ENCODE results near the gene HMCN1. TPM values are rescaled to one million over a fixed set of nuclear protein-coding genes. Genes with fewer than 3 reads are reported as not detected.

Gene HMCN1
- total RNA-seq, 2 donors from 2014 or later, result 6.5 to 7.4 TPM

DNA sequence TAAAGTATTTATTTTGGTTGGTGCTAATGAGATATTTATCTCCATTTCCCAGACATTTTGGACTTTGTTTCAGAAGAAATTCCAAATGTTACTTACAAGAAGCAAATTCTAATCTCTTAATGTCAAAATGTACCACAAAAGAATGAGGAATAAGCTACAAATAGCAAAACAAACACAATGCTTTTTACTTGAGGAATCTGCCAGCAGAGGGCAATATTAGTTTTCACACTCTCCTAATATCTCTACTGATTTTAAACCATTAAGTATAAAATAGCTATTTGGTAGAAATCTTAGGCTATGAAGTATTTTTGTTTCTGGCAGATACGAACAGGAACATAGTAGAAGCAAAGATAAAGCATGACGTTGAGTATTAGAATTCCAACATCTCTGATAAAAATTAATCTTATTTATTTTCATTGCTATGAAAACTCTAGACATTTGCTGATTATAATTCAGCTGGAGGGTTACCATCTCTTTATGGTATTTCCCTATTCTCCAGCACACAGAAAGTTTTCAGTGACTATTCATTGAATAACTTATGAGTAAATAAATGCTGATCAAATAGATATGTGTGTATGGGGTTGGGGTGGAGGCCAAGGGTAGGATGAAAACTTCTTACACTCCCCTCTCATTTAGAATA, 13.4 kb upstream of the HMCN1 start:
- H3K4me3 ChIP-seq (ENCODE audit: low read length), result no peak overlapping the region
- TF ChIP-seq, protein P1, sequence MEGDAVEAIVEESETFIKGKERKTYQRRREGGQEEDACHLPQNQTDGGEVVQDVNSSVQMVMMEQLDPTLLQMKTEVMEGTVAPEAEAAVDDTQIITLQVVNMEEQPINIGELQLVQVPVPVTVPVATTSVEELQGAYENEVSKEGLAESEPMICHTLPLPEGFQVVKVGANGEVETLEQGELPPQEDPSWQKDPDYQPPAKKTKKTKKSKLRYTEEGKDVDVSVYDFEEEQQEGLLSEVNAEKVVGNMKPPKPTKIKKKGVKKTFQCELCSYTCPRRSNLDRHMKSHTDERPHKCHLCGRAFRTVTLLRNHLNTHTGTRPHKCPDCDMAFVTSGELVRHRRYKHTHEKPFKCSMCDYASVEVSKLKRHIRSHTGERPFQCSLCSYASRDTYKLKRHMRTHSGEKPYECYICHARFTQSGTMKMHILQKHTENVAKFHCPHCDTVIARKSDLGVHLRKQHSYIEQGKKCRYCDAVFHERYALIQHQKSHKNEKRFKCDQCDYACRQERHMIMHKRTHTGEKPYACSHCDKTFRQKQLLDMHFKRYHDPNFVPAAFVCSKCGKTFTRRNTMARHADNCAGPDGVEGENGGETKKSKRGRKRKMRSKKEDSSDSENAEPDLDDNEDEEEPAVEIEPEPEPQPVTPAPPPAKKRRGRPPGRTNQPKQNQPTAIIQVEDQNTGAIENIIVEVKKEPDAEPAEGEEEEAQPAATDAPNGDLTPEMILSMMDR (conservative IDR thresholded peaks at IDR 0.05), result peak; percentile 75
- H3K4me1 Mint-ChIP-seq, result no peaks in the 10 kb centered on the region
- 47% methylated on average over 2 of the region's 2 CpGs; no CpG with 5 or more reads in 1 of the 2 experiments for WGBS, 2 experiments (ENCODE audit: insufficient coverage in 1 of 2, insufficient read length in 1 of 2)
- no peaks in the 10 kb centered on the region for H3K27me3 ChIP-seq (ENCODE audit: control insufficient read depth, insufficient read depth, low read length, poor library complexity, severe bottlenecking)
- H3K9ac ChIP-seq (ENCODE audit: extremely low read depth, low read length, poor library complexity, severe bottlenecking), result no peak overlapping the region
- H3K4me3 Mint-ChIP-seq, result no peak overlapping the region
- no peak for DNase-seq
- no peak overlapping the region for H3K27ac Mint-ChIP-seq
- H3K36me3 Mint-ChIP-seq (ENCODE audit: low read depth), result no peaks in the 10 kb centered on the region
- H3K27me3 Mint-ChIP-seq (ENCODE audit: insufficient read depth), result no peaks in the 10 kb centered on the region
- H3K9me3 ChIP-seq (ENCODE audit: control insufficient read depth, low read length), result no peaks in the 10 kb centered on the region
- no peaks in the 10 kb centered on the region for H3K4me1 ChIP-seq (ENCODE audit: control insufficient read depth, insufficient read depth, low read length)
- H3K27ac ChIP-seq (ENCODE audit: low read depth, low read length), result no peak overlapping the region
- H3K36me3 ChIP-seq (ENCODE audit: control insufficient read depth, insufficient read depth, low read length), result no peaks in the 10 kb centered on the region
- H3K9me3 Mint-ChIP-seq, result no peaks in the 10 kb centered on the region

DNA sequence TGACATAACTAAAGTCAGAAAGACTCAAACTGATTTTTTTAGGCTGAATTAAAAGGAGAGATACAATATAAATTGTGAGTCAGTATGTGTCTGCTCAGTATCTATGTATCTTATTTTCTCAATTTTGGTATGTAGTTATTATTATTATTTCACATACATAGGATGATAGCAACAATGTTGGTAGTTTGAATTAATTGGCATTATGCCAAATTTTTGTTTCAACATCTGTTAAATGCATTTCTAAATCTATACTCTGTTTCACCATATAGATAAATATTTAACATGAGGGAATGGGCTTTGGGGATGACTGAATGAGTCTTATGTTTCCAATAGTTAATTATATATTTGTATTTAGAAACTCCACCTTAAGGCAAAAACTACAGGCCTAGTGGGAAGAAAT, 12.6 kb upstream of the HMCN1 start:
- H3K4me3 Mint-ChIP-seq, result no peak overlapping the region
- no peaks in the 10 kb centered on the region for H3K27me3 Mint-ChIP-seq (ENCODE audit: insufficient read depth)
- H3K9ac ChIP-seq (ENCODE audit: extremely low read depth, low read length, poor library complexity, severe bottlenecking), result no peak overlapping the region
- no peaks in the 10 kb centered on the region for H3K9me3 Mint-ChIP-seq
- H3K36me3 ChIP-seq (ENCODE audit: control insufficient read depth, insufficient read depth, low read length), result no peaks in the 10 kb centered on the region
- H3K27ac ChIP-seq (ENCODE audit: low read depth, low read length), result no peak overlapping the region
- H3K36me3 Mint-ChIP-seq (ENCODE audit: low read depth), result no peaks in the 10 kb centered on the region
- no peak overlapping the region for H3K4me3 ChIP-seq (ENCODE audit: low read length)
- H3K4me1 ChIP-seq (ENCODE audit: control insufficient read depth, insufficient read depth, low read length), result no peaks in the 10 kb centered on the region
- TF ChIP-seq, protein P1 (conservative IDR thresholded peaks at IDR 0.05), result no peak
- no peak for DNase-seq
- no peaks in the 10 kb centered on the region for H3K9me3 ChIP-seq (ENCODE audit: control insufficient read depth, low read length)
- no peaks in the 10 kb centered on the region for H3K27me3 ChIP-seq (ENCODE audit: control insufficient read depth, insufficient read depth, low read length, poor library complexity, severe bottlenecking)
- H3K27ac Mint-ChIP-seq, result no peak overlapping the region
- no peaks in the 10 kb centered on the region for H3K4me1 Mint-ChIP-seq

DNA sequence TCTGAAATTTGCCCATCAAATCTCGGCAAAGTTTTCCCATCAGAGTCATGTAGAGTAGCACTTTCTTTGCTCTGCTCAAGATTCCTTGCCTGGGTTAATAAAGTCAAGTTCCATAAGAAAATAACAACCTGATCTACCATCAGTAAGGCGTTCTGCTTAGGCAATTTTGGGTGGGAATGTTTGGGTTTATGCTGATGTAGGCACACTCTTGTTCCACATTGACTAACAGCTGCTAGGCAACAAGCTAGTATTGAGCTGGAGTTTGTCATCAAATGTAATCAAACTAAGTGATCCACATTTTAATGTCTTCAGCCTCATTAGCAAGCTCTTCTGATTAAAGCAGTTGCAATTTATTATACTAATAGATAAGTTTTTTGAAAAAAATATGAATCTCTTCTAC, 12.1 kb upstream of the HMCN1 start:
- Mint-ChIP-seq H3K36me3 (ENCODE audit: low read depth) (no peaks in the 10 kb centered on the region), H3K9me3 (no peaks in the 10 kb centered on the region), H3K27ac (no peak overlapping the region), H3K4me3 (no peak overlapping the region), H3K27me3 (ENCODE audit: insufficient read depth) (no peaks in the 10 kb centered on the region), H3K4me1 (no peaks in the 10 kb centered on the region)
- no peak overlapping the region for H3K4me3 ChIP-seq (ENCODE audit: low read length)
- WGBS, 2 experiments (ENCODE audit: insufficient coverage in 1 of 2, insufficient read length in 1 of 2), result 79 to 100% methylated on average over 1 to 2 of the region's 2 CpGs
- DNase-seq, result no peak
- TF ChIP-seq, protein P1 (conservative IDR thresholded peaks at IDR 0.05), result no peak
- H3K9ac ChIP-seq (ENCODE audit: extremely low read depth, low read length, poor library complexity, severe bottlenecking), result no peak overlapping the region
- H3K27me3 ChIP-seq (ENCODE audit: control insufficient read depth, insufficient read depth, low read length, poor library complexity, severe bottlenecking), result no peaks in the 10 kb centered on the region
- no peaks in the 10 kb centered on the region for H3K9me3 ChIP-seq (ENCODE audit: control insufficient read depth, low read length)
- H3K27ac ChIP-seq (ENCODE audit: low read depth, low read length), result no peak overlapping the region
- no peaks in the 10 kb centered on the region for H3K36me3 ChIP-seq (ENCODE audit: control insufficient read depth, insufficient read depth, low read length)
- H3K4me1 ChIP-seq (ENCODE audit: control insufficient read depth, insufficient read depth, low read length), result no peaks in the 10 kb centered on the region

Measured in endodermal cell (in vitro differentiated cells).